ENCODE measurements around the gene EVX1.

Gene EVX1

GRCh38 chr7:27242555-27243339 lies at the start of gene EVX1:
Gene EVX1 (plus strand): TSS chr7:27242802. CDS start chr7:27243031, 229 bp downstream.
- peaks cover 84 to 97% (median 89%) of the 10 kb centered on the region in 5 donors for H3K27me3 ChIP-seq (ENCODE audit: control insufficient read depth in 5 of 5, insufficient read depth in 4 of 5, low read length in 5 of 5)
- no peak within 1 kb of the TSS for H3K9ac ChIP-seq (ENCODE audit: low read length in 5 of 5)
- H3K4me3 ChIP-seq (ENCODE audit: low read depth in 1 of 5, low read length in 5 of 5) = peak within 1 kb of the TSS; percentile 8 to 59 (median 37)
- H3K36me3 ChIP-seq (ENCODE audit: control insufficient read depth in 5 of 5, insufficient read depth in 5 of 5, low read length in 5 of 5) = no peaks in the 10 kb centered on the region
- H3K4me1 ChIP-seq (ENCODE audit: control insufficient read depth in 5 of 5, insufficient read depth in 5 of 5, low read length in 5 of 5) = peaks cover 0 to 46% (median 36%) of the 10 kb centered on the region in 5 donors
- H3K27ac ChIP-seq (ENCODE audit: low read depth, low read length) = no peak within 1 kb of the TSS
- peaks cover 0 to 2% (median 0%) of the 10 kb centered on the region in 5 donors for H3K9me3 ChIP-seq (ENCODE audit: control insufficient read depth in 5 of 5, low read length in 5 of 5)

GRCh38 chr7:27193335-27194001 lies 49.1 kb upstream of the EVX1 start:
- no peak overlapping the region for H3K9ac ChIP-seq (ENCODE audit: low read length in 5 of 5)
- peaks cover 37 to 89% (median 78%) of the 10 kb centered on the region in 5 donors for H3K27me3 ChIP-seq (ENCODE audit: control insufficient read depth in 5 of 5, insufficient read depth in 4 of 5, low read length in 5 of 5)
- no peak overlapping the region for H3K27ac ChIP-seq (ENCODE audit: low read depth, low read length)
- peak overlapping the region in 4 of 5 donors; percentile 19 to 61 (median 54) for H3K4me3 ChIP-seq (ENCODE audit: low read depth in 1 of 5, low read length in 5 of 5)
- no peaks in the 10 kb centered on the region for H3K36me3 ChIP-seq (ENCODE audit: control insufficient read depth in 5 of 5, insufficient read depth in 5 of 5, low read length in 5 of 5)
- peaks cover 2 to 38% (median 27%) of the 10 kb centered on the region in 5 donors for H3K4me1 ChIP-seq (ENCODE audit: control insufficient read depth in 5 of 5, insufficient read depth in 5 of 5, low read length in 5 of 5)
- H3K9me3 ChIP-seq (ENCODE audit: control insufficient read depth in 5 of 5, low read length in 5 of 5) = no peaks in the 10 kb centered on the region

GRCh38 chr7:27194002-27194352 lies 48.6 kb upstream of the EVX1 start:
- Histone ChIP-seq H3K36me3 (ENCODE audit: control insufficient read depth in 5 of 5, insufficient read depth in 5 of 5, low read length in 5 of 5) (no peaks in the 10 kb centered on the region), H3K9me3 (ENCODE audit: control insufficient read depth in 5 of 5, low read length in 5 of 5) (no peaks in the 10 kb centered on the region), H3K4me1 (ENCODE audit: control insufficient read depth in 5 of 5, insufficient read depth in 5 of 5, low read length in 5 of 5) (peaks cover 2 to 38% (median 29%) of the 10 kb centered on the region in 5 donors), H3K27me3 (ENCODE audit: control insufficient read depth in 5 of 5, insufficient read depth in 4 of 5, low read length in 5 of 5) (peaks cover 42 to 90% (median 77%) of the 10 kb centered on the region in 5 donors), H3K27ac (ENCODE audit: low read depth, low read length) (no peak overlapping the region), H3K4me3 (ENCODE audit: low read depth in 1 of 5, low read length in 5 of 5) (no peak overlapping the region), H3K9ac (ENCODE audit: low read length in 5 of 5) (no peak overlapping the region)

- no peak overlapping the region for H3K27ac ChIP-seq (ENCODE audit: low read depth, low read length)
Observed at GRCh38 chr7:27194686-27195379, 47.8 kb upstream of the EVX1 start.

GRCh38 chr7:27196287-27196767 lies 46.3 kb upstream of the EVX1 start:
- Histone ChIP-seq H3K9ac (ENCODE audit: low read length in 5 of 5) (no peak overlapping the region), H3K9me3 (ENCODE audit: control insufficient read depth in 5 of 5, low read length in 5 of 5) (no peaks in the 10 kb centered on the region), H3K27ac (ENCODE audit: low read depth, low read length) (no peak overlapping the region), H3K36me3 (ENCODE audit: control insufficient read depth in 5 of 5, insufficient read depth in 5 of 5, low read length in 5 of 5) (no peaks in the 10 kb centered on the region), H3K4me1 (ENCODE audit: control insufficient read depth in 5 of 5, insufficient read depth in 5 of 5, low read length in 5 of 5) (peaks cover 2 to 53% (median 40%) of the 10 kb centered on the region in 5 donors), H3K27me3 (ENCODE audit: control insufficient read depth in 5 of 5, insufficient read depth in 4 of 5, low read length in 5 of 5) (peaks cover 55 to 82% (median 71%) of the 10 kb centered on the region in 5 donors), H3K4me3 (ENCODE audit: low read depth in 1 of 5, low read length in 5 of 5) (no peak overlapping the region)

More at GRCh38 chr7:27194686-27195379, 47.8 kb upstream of the EVX1 start:
- Histone ChIP-seq H3K4me1 (ENCODE audit: control insufficient read depth in 5 of 5, insufficient read depth in 5 of 5, low read length in 5 of 5) (peaks cover 2 to 38% (median 29%) of the 10 kb centered on the region in 5 donors), H3K36me3 (ENCODE audit: control insufficient read depth in 5 of 5, insufficient read depth in 5 of 5, low read length in 5 of 5) (no peaks in the 10 kb centered on the region), H3K9ac (ENCODE audit: low read length in 5 of 5) (no peak overlapping the region), H3K4me3 (ENCODE audit: low read depth in 1 of 5, low read length in 5 of 5) (no peak overlapping the region), H3K9me3 (ENCODE audit: control insufficient read depth in 5 of 5, low read length in 5 of 5) (no peaks in the 10 kb centered on the region), H3K27me3 (ENCODE audit: control insufficient read depth in 5 of 5, insufficient read depth in 4 of 5, low read length in 5 of 5) (peaks cover 45 to 85% (median 70%) of the 10 kb centered on the region in 5 donors)

GRCh38 chr7:27197137-27198042 lies 45.2 kb upstream of the EVX1 start:
- Histone ChIP-seq H3K4me3 (ENCODE audit: low read depth in 1 of 5, low read length in 5 of 5) (no peak overlapping the region), H3K27me3 (ENCODE audit: control insufficient read depth in 5 of 5, insufficient read depth in 4 of 5, low read length in 5 of 5) (peaks cover 58 to 82% (median 71%) of the 10 kb centered on the region in 5 donors), H3K27ac (ENCODE audit: low read depth, low read length) (no peak overlapping the region), H3K9ac (ENCODE audit: low read length in 5 of 5) (no peak overlapping the region), H3K9me3 (ENCODE audit: control insufficient read depth in 5 of 5, low read length in 5 of 5) (no peaks in the 10 kb centered on the region), H3K36me3 (ENCODE audit: control insufficient read depth in 5 of 5, insufficient read depth in 5 of 5, low read length in 5 of 5) (no peaks in the 10 kb centered on the region), H3K4me1 (ENCODE audit: control insufficient read depth in 5 of 5, insufficient read depth in 5 of 5, low read length in 5 of 5) (peaks cover 2 to 53% (median 41%) of the 10 kb centered on the region in 5 donors)

- no peak overlapping the region for H3K9ac ChIP-seq (ENCODE audit: low read length in 5 of 5)
- no peaks in the 10 kb centered on the region for H3K9me3 ChIP-seq (ENCODE audit: control insufficient read depth in 5 of 5, low read length in 5 of 5)
- H3K4me3 ChIP-seq (ENCODE audit: low read depth in 1 of 5, low read length in 5 of 5) = peak overlapping the region in 2 of 5 donors; percentile 48 to 60
- no peaks in the 10 kb centered on the region for H3K36me3 ChIP-seq (ENCODE audit: control insufficient read depth in 5 of 5, insufficient read depth in 5 of 5, low read length in 5 of 5)
- peaks cover 67 to 86% (median 73%) of the 10 kb centered on the region in 5 donors for H3K27me3 ChIP-seq (ENCODE audit: control insufficient read depth in 5 of 5, insufficient read depth in 4 of 5, low read length in 5 of 5)
- H3K4me1 ChIP-seq (ENCODE audit: control insufficient read depth in 5 of 5, insufficient read depth in 5 of 5, low read length in 5 of 5) = peaks cover 2 to 44% (median 36%) of the 10 kb centered on the region in 5 donors
- H3K27ac ChIP-seq (ENCODE audit: low read depth, low read length) = no peak overlapping the region
Observed at GRCh38 chr7:27198138-27198841, 44.3 kb upstream of the EVX1 start.

GRCh38 chr7:27198871-27199801 lies 43.5 kb upstream of the EVX1 start:
- peaks cover 70 to 87% (median 72%) of the 10 kb centered on the region in 5 donors for H3K27me3 ChIP-seq (ENCODE audit: control insufficient read depth in 5 of 5, insufficient read depth in 4 of 5, low read length in 5 of 5)
- H3K4me1 ChIP-seq (ENCODE audit: control insufficient read depth in 5 of 5, insufficient read depth in 5 of 5, low read length in 5 of 5) = peaks cover 2 to 39% (median 33%) of the 10 kb centered on the region in 5 donors
- H3K27ac ChIP-seq (ENCODE audit: low read depth, low read length) = no peak overlapping the region
- H3K36me3 ChIP-seq (ENCODE audit: control insufficient read depth in 5 of 5, insufficient read depth in 5 of 5, low read length in 5 of 5) = no peaks in the 10 kb centered on the region
- peak overlapping the region in 4 of 5 donors; percentile 34 to 60 (median 47) for H3K4me3 ChIP-seq (ENCODE audit: low read depth in 1 of 5, low read length in 5 of 5)
- H3K9me3 ChIP-seq (ENCODE audit: control insufficient read depth in 5 of 5, low read length in 5 of 5) = no peaks in the 10 kb centered on the region
- H3K9ac ChIP-seq (ENCODE audit: low read length in 5 of 5) = peak overlapping the region in 1 of 5 donors; percentile 2

All from subcutaneous abdominal adipose tissue (tissue), 5 donors.